IMR-90 (cell line): Measurements from ENCODE around the gene SMCO4. TPM values are rescaled to one million over a fixed set of nuclear protein-coding genes. Genes with fewer than 3 reads are reported as not detected.

Experiments
- ATAC-seq: fragments of 200-7000 bp; cut with Tn5 transposase; 2 replicates; pipeline ENCODE4 v1.9.1; 2020; ENCODE audit warnings: low read depth, mild to moderate bottlenecking, moderate library complexity
- BruUV-seq: library from RNA; stranded (reverse); fragments of 400-500 nt; replicated peaks from 2 replicates; lab custom pipeline; 2021; lab: Mats Ljungman, UMichigan
- CTCF ChIA-PET: fragments of 300-600 bp; formaldehyde crosslinking; extraction: SDS; loops from one replicate; lab custom pipeline; 2021; ENCODE audit warnings: antibody characterized with exemption; lab: Yijun Ruan, JAX
- POLR2A ChIA-PET: fragments of 300-600 bp; sonication (Branson Sonifier 250); formaldehyde crosslinking; loops from one replicate; lab custom pipeline; 2022; ENCODE audit warnings: antibody characterized with exemption; ENCODE audit not compliant: unreplicated experiment; lab: Charles Lee
- DNase-seq: peaks from one replicate; pipeline ENCODE4 v3.0.0; 2013
- H2AFZ ChIP-seq: replicated peaks from 2 replicates; pipeline ENCODE3; 2013; ENCODE audit warnings: low read length, mild to moderate bottlenecking; ENCODE audit not compliant: poor library complexity
- H2AK5ac ChIP-seq: 2 replicates; pipeline ENCODE4 v1.6.1; 2013; ENCODE audit warnings: low read depth, low read length, inconsistent platforms
- H2AK9ac ChIP-seq: replicated peaks from 2 replicates; pipeline ENCODE3; 2013; ENCODE audit warnings: mild to moderate bottlenecking, low read depth, low read length, moderate library complexity; ENCODE audit not compliant: poor library complexity
- H2BK120ac ChIP-seq: 2 replicates; pipeline ENCODE4 v1.6.1; 2013; ENCODE audit warnings: low read depth, low read length, inconsistent platforms
- H2BK15ac ChIP-seq: 3 replicates; pipeline ENCODE4 v1.6.1; 2013; ENCODE audit warnings: low read depth, low read length, inconsistent platforms
- H2BK20ac ChIP-seq: 2 replicates; pipeline ENCODE4 v1.6.1; 2013; ENCODE audit warnings: low read depth, mild to moderate bottlenecking, inconsistent platforms, low read length, moderate library complexity
- H2BK5ac ChIP-seq: 2 replicates; pipeline ENCODE4 v1.6.1; 2013; ENCODE audit warnings: mild to moderate bottlenecking, low read depth, low read length, inconsistent platforms; ENCODE audit not compliant: poor library complexity, severe bottlenecking
- H3K14ac ChIP-seq: replicated peaks from 2 replicates; pipeline ENCODE4 v1.6.1; 2013; ENCODE audit warnings: low read depth, low read length, inconsistent platforms
- H3K18ac ChIP-seq: 2 replicates; pipeline ENCODE4 v1.6.1; 2013; ENCODE audit warnings: low read depth, low read length, control low read depth
- H3K23ac ChIP-seq: 2 replicates; pipeline ENCODE4 v1.6.1; 2013; ENCODE audit warnings: low read depth, low read length, inconsistent platforms
- H3K27ac ChIP-seq: 2 replicates; pipeline ENCODE4 v1.5.1; 2013; ENCODE audit warnings: mild to moderate bottlenecking, control low read depth, low read length; ENCODE audit not compliant: insufficient read depth
- H3K27me3 ChIP-seq: 2 replicates; pipeline ENCODE4 v1.6.1; 2013; ENCODE audit warnings: low read length; ENCODE audit not compliant: control insufficient read depth, insufficient read depth
- H3K36me3 ChIP-seq: 2 replicates; pipeline ENCODE4 v1.6.1; 2013; ENCODE audit warnings: low read length, mixed read lengths; ENCODE audit not compliant: control insufficient read depth, insufficient read depth
- H3K4ac ChIP-seq: 2 replicates; pipeline ENCODE4 v1.6.1; 2013; ENCODE audit warnings: low read depth, low read length, inconsistent platforms
- H3K4me1 ChIP-seq: 2 replicates; pipeline ENCODE4 v1.6.1; 2013; ENCODE audit warnings: low read length, mixed read lengths; ENCODE audit not compliant: control insufficient read depth, insufficient read depth
- H3K4me2 ChIP-seq: 2 replicates; pipeline ENCODE4 v1.6.1; 2013; ENCODE audit warnings: low read depth, mild to moderate bottlenecking, control low read depth, low read length, moderate library complexity
- H3K4me3 ChIP-seq: 2 replicates; pipeline ENCODE4 v1.5.1; 2013; ENCODE audit warnings: low read depth, mild to moderate bottlenecking, control low read depth, low read length, moderate library complexity; ENCODE audit not compliant: insufficient read depth
- H3K56ac ChIP-seq: 2 replicates; pipeline ENCODE4 v1.6.1; 2013; ENCODE audit warnings: low read length, inconsistent platforms; ENCODE audit not compliant: insufficient read depth; ENCODE audit errors: extremely low read depth
- H3K79me1 ChIP-seq, 2 experiments: 2 replicates each; pipeline ENCODE4 v1.6.1; 2013; ENCODE audit warnings: low read length in 2 of 2, inconsistent platforms in 1 of 2, low read depth in 1 of 2
- H3K9ac ChIP-seq: 2 replicates; pipeline ENCODE4 v1.6.1; 2013; ENCODE audit warnings: low read depth, low read length, control low read depth
- H3K9me1 ChIP-seq: 2 replicates; pipeline ENCODE4 v1.6.1; 2013; ENCODE audit warnings: low read length, inconsistent platforms; ENCODE audit not compliant: insufficient read depth
- H3K9me3 ChIP-seq: 2 replicates; pipeline ENCODE4 v1.6.1; 2013; ENCODE audit warnings: low read length; ENCODE audit not compliant: control insufficient read depth, insufficient read depth
- H4K20me1 ChIP-seq: 2 replicates; pipeline ENCODE4 v1.6.1; 2013; ENCODE audit warnings: low read length, inconsistent platforms; ENCODE audit not compliant: insufficient read depth
- H4K5ac ChIP-seq: 2 replicates; pipeline ENCODE4 v1.6.1; 2013; ENCODE audit warnings: mild to moderate bottlenecking, low read depth, low read length, control low read depth
- H4K8ac ChIP-seq, 2 experiments: 2 replicates each; pipeline ENCODE4 v1.6.1; 2013; ENCODE audit warnings: low read depth in 2 of 2, low read length in 2 of 2, control low read depth in 1 of 2, inconsistent platforms in 1 of 2
- H4K91ac ChIP-seq: 2 replicates; pipeline ENCODE4 v1.6.1; 2013; ENCODE audit warnings: low read depth, low read length, inconsistent platforms; ENCODE audit not compliant: insufficient read depth
- BHLHE40 ChIP-seq: fragments of 150-350 bp; IDR thresholded peaks from 2 replicates; pipeline ENCODE4 v1.6.1; 2016; ENCODE audit warnings: mild to moderate bottlenecking, low read depth, low read length
- CEBPB ChIP-seq: IDR thresholded peaks from 2 replicates; pipeline ENCODE4 v1.6.1; 2012; ENCODE audit warnings: low read depth, low read length, improper control_type of control experiment
- CHD1 ChIP-seq: IDR thresholded peaks from 2 replicates; pipeline ENCODE4 v1.6.1; 2012; ENCODE audit warnings: low read depth, low read length, improper control_type of control experiment
- FOS ChIP-seq: fragments of 150-350 bp; IDR thresholded peaks from 2 replicates; pipeline ENCODE4 v1.6.1; 2016; ENCODE audit warnings: low read depth, low read length
- MAFK ChIP-seq: IDR thresholded peaks from 2 replicates; pipeline ENCODE4 v1.6.1; 2012; ENCODE audit warnings: low read depth, low read length, improper control_type of control experiment
- MAZ ChIP-seq: IDR thresholded peaks from 2 replicates; pipeline ENCODE4 v1.6.1; 2012; ENCODE audit warnings: low read depth, mild to moderate bottlenecking, low read length, improper control_type of control experiment, moderate library complexity, borderline replicate concordance
- MXI1 ChIP-seq: IDR thresholded peaks from 2 replicates; pipeline ENCODE4 v1.6.1; 2012; ENCODE audit warnings: low read depth, mild to moderate bottlenecking, low read length, moderate library complexity, borderline replicate concordance
- NFE2L2 ChIP-seq: fragments of 150-350 bp; IDR thresholded peaks from 2 replicates; pipeline ENCODE4 v1.6.1; 2016; ENCODE audit warnings: low read depth, mild to moderate bottlenecking, low read length
- POLR2A ChIP-seq: IDR thresholded peaks from 2 replicates; pipeline ENCODE4 v1.6.1; 2012; ENCODE audit warnings: mild to moderate bottlenecking, low read depth, low read length
- RAD21 ChIP-seq: IDR thresholded peaks from 2 replicates; pipeline ENCODE4 v1.6.1; 2012; ENCODE audit warnings: low read length, improper control_type of control experiment
- RCOR1 ChIP-seq: IDR thresholded peaks from 2 replicates; pipeline ENCODE4 v1.6.1; 2012; ENCODE audit warnings: mild to moderate bottlenecking, low read length, improper control_type of control experiment; ENCODE audit not compliant: insufficient replicate concordance
- RFX5 ChIP-seq: IDR thresholded peaks from 2 replicates; pipeline ENCODE4 v1.8.0; 2012; ENCODE audit warnings: low read depth, mild to moderate bottlenecking, low read length, moderate library complexity
- SMC3 ChIP-seq: fragments of 150-350 bp; IDR thresholded peaks from 2 replicates; pipeline ENCODE4 v1.6.1; 2016; ENCODE audit warnings: low read depth, mild to moderate bottlenecking, antibody characterized with exemption, low read length, moderate library complexity
- WGBS, 2 experiments: methylation state at CpG; one replicate each; pipeline versions ENCODE4 v1.1.5 to v1.1.7; 2013; ENCODE audit warnings: missing lambda C conversion rate in 2 of 2; ENCODE audit not compliant: insufficient read length in 1 of 2; ENCODE audit errors: extremely low coverage in 2 of 2; 5-methylcytosine and 5-hydroxymethylcytosine counted together
- dilution Hi-C: fragments of 300-500 bp; cut with HindIII; formaldehyde crosslinking; loops from one replicate; pipeline ENCODE4 v1.14.3; 2018; ENCODE audit warnings: low sequenced_read_pairs; ENCODE audit not compliant: unreplicated experiment
- in situ Hi-C: fragments of 300-500 bp; cut with MboI; formaldehyde crosslinking; loops from 3 replicates; pipeline ENCODE4 v1.14.3; 2019; ENCODE audit warnings: low sequenced_read_pairs, inconsistent platforms, mixed read lengths
- intact Hi-C: fragments of 100-400 bp; cut with micrococcal nuclease; formaldehyde crosslinking; loops from 2 replicates; pipeline ENCODE4 v1.10.0; 2022
- polyA plus RNA-seq, 3 experiments: library from polyadenylated mRNA; depleted of rRNA; stranded (reverse); fragments of >200 nt; gene quantifications; 2 replicates each; pipeline ENCODE4 v1.2.3, GENCODE V29; 2012; ENCODE audit warnings: low replicate concordance in 1 of 3
- total RNA-seq: library from RNA; depleted of rRNA; stranded (reverse); fragments of >200 nt; gene quantifications from 2 replicates; pipeline ENCODE4 v1.2.3, GENCODE V29; 2012
- TF ChIP-seq, protein P1 (sequence below): conservative IDR thresholded peaks from 2 replicates; pipeline ENCODE4 v1.5.1; 2012; ENCODE audit warnings: mild to moderate bottlenecking, low read depth, low read length, improper control_type of control experiment
- TF ChIP-seq, protein P2 (sequence below): fragments of 150-350 bp; IDR thresholded peaks from 2 replicates; pipeline ENCODE4 v1.6.1; 2016; ENCODE audit warnings: low read depth, mild to moderate bottlenecking, low read length, moderate library complexity, borderline replicate concordance
- TF ChIP-seq, protein P3 (sequence below): fragments of 150-350 bp; IDR thresholded peaks from 2 replicates; pipeline ENCODE4 v1.6.1; 2017; ENCODE audit warnings: mild to moderate bottlenecking, antibody characterized with exemption, low read length, low read depth

SMCO4 gene
- total and polyA plus RNA-seq, 2 of the 4 experiments (the other 2 are of a cell fraction), result 2.2 to 17.7 TPM

DNA sequence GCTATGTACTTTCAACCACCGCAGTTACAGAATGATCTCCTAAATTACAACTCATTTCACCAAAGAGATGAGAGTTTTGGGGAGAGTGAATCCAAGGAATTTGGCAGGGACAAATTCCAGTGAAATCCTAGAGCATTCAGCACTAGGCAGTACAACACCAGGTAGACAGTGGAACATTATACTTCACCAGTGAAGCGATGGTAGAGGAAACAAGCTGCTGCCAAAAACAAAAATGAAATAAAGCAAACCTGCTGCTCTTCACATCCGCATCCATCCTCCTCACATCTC lies 16.9 kb downstream of the SMCO4 start:
- Histone ChIP-seq H3K4me1 (peaks cover 3% of the 10 kb centered on the region; the same call in 1 of the 2 replicates), H2BK5ac (no peak overlapping the region), H2AK5ac (no peak overlapping the region), H4K8ac (no peak overlapping the region), H3K9me1 (peaks cover 4% of the 10 kb centered on the region; the same call in 1 of the 2 replicates), H3K18ac (no peak overlapping the region), H3K79me1 (peaks cover 0 to 8% of the 10 kb centered on the region in 2 experiments; a peak in 2 of 4 replicates), H3K14ac (no peak overlapping the region), H3K4me2 (no peak overlapping the region), H3K23ac (no peak overlapping the region), H3K9ac (no peak overlapping the region), H3K4ac (no peak overlapping the region), H3K27ac (no peak overlapping the region), H3K56ac (no peak overlapping the region), H4K91ac (no peak overlapping the region), H4K5ac (no peak overlapping the region), H3K36me3 (no peaks in the 10 kb centered on the region), H2AK9ac (no peak overlapping the region), H3K4me3 (no peak overlapping the region), H2BK120ac (no peak overlapping the region), H2BK20ac (no peak overlapping the region), H3K9me3 (no peaks in the 10 kb centered on the region), H3K27me3 (no peaks in the 10 kb centered on the region), H2BK15ac (no peak overlapping the region), H2AFZ (no peak overlapping the region), H4K20me1 (peaks cover 4% of the 10 kb centered on the region; the same call in 1 of the 2 replicates)
- dilution Hi-C loops, result no loop called here
- DNase-seq (no peak), ATAC-seq (no peak)
- in situ Hi-C loops, result no loop called here
- CTCF ChIA-PET, result no interaction called here
- BruUV-seq, result no TSS peak
- intact Hi-C loops, result no loop called here
- POLR2A ChIA-PET, result no interaction called here
- 100% methylated on average over 1 of the region's 3 CpGs; no CpG with 5 or more reads in 1 of the 2 experiments for WGBS, 2 experiments
- TF ChIP-seq POLR2A, result no peak
- no peak for TF ChIP-seq RCOR1
- no peak for TF ChIP-seq BHLHE40
- TF ChIP-seq, protein P1, sequence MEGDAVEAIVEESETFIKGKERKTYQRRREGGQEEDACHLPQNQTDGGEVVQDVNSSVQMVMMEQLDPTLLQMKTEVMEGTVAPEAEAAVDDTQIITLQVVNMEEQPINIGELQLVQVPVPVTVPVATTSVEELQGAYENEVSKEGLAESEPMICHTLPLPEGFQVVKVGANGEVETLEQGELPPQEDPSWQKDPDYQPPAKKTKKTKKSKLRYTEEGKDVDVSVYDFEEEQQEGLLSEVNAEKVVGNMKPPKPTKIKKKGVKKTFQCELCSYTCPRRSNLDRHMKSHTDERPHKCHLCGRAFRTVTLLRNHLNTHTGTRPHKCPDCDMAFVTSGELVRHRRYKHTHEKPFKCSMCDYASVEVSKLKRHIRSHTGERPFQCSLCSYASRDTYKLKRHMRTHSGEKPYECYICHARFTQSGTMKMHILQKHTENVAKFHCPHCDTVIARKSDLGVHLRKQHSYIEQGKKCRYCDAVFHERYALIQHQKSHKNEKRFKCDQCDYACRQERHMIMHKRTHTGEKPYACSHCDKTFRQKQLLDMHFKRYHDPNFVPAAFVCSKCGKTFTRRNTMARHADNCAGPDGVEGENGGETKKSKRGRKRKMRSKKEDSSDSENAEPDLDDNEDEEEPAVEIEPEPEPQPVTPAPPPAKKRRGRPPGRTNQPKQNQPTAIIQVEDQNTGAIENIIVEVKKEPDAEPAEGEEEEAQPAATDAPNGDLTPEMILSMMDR, result no peak
- TF ChIP-seq MXI1, result no peak
- TF ChIP-seq RAD21, result no peak
- TF ChIP-seq, protein P2, sequence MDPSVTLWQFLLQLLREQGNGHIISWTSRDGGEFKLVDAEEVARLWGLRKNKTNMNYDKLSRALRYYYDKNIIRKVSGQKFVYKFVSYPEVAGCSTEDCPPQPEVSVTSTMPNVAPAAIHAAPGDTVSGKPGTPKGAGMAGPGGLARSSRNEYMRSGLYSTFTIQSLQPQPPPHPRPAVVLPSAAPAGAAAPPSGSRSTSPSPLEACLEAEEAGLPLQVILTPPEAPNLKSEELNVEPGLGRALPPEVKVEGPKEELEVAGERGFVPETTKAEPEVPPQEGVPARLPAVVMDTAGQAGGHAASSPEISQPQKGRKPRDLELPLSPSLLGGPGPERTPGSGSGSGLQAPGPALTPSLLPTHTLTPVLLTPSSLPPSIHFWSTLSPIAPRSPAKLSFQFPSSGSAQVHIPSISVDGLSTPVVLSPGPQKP, result no peak
- TF ChIP-seq CEBPB, result no peak
- TF ChIP-seq, protein P3, sequence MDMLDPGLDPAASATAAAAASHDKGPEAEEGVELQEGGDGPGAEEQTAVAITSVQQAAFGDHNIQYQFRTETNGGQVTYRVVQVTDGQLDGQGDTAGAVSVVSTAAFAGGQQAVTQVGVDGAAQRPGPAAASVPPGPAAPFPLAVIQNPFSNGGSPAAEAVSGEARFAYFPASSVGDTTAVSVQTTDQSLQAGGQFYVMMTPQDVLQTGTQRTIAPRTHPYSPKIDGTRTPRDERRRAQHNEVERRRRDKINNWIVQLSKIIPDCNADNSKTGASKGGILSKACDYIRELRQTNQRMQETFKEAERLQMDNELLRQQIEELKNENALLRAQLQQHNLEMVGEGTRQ, result no peak
- no peak for TF ChIP-seq CHD1
- TF ChIP-seq SMC3, result no peak
- no peak for TF ChIP-seq NFE2L2
- TF ChIP-seq FOS, result no peak
- no peak for TF ChIP-seq RFX5
- TF ChIP-seq MAFK, result no peak
- TF ChIP-seq MAZ, result no peak
